ENCODE data around the gene IGF2BP1. TPM values are rescaled to one million over a fixed set of nuclear protein-coding genes. Genes with fewer than 3 reads are reported as not detected.

The IGF2BP1 gene
- total and polyA plus RNA-seq, 2 of the 8 experiments (the other 6 are each of a cell fraction or from before 2014, with no cell fraction given), result 41.6 to 513 TPM

- 87% methylated on average over 11 of the region's 11 CpGs; no CpG with 5 or more reads in 1 of the 2 experiments for WGBS, 2 experiments (ENCODE audit: extremely low coverage in 1 of 2, insufficient coverage in 1 of 2, insufficient read length in 1 of 2, insufficient replicate concordance in 2 of 2, low coverage in 1 of 2, low lambda C conversion rate in 2 of 2, missing lambda C conversion rate in 1 of 2)
- no peak overlapping the region for H3K27ac ChIP-seq (ENCODE audit: low read depth, low read length)
- peaks cover 57 to 99% (median 75%) of the 10 kb centered on the region in 4 experiments for H3K36me3 ChIP-seq (ENCODE audit: control insufficient read depth in 2 of 4, insufficient read depth in 4 of 4, low read length in 3 of 4)
- peaks cover 3% of the 10 kb centered on the region; the same call in 1 of the 2 replicates for H3K79me1 ChIP-seq (ENCODE audit: low read depth, low read length)
- H3K9me3 ChIP-seq (ENCODE audit: insufficient read depth in 2 of 2, low read depth in 1 of 2, low read length in 1 of 2), result no peaks in the 10 kb centered on the region
- no peak overlapping the region for H3K18ac ChIP-seq (ENCODE audit: extremely low read depth, low read length)
- no peak overlapping the region for H2BK15ac ChIP-seq (ENCODE audit: low read length)
- no peak for DNase-seq (ENCODE audit: low read depth in 1 of 2, low spot score in 2 of 2)
- H2AK5ac ChIP-seq (ENCODE audit: low read depth, low read length), result no peak overlapping the region
- no peaks in the 10 kb centered on the region for H3K79me2 ChIP-seq (ENCODE audit: control insufficient read depth in 1 of 2, insufficient read depth in 2 of 2, low read length in 2 of 2)
- ChIA-PET CTCF (ENCODE audit: partially characterized antibody) (interaction anchor here (0.6 kb wide), 1 partner anchor 95 kb away, joined by 3 read pairs; no protein-coding TSS in a partner anchor), POLR2A (ENCODE audit: partially characterized antibody) (no interaction called here)
- no peak overlapping the region for H3K23ac ChIP-seq (ENCODE audit: insufficient read length)
- H3K4me2 ChIP-seq (ENCODE audit: insufficient read depth in 1 of 2, low read depth in 2 of 2, low read length in 2 of 2), result no peak overlapping the region
- no peak overlapping the region for H4K91ac ChIP-seq (replicated peaks; ENCODE audit: insufficient read length, low read length)
- no peak overlapping the region for H2BK12ac ChIP-seq (ENCODE audit: low read depth, low read length)
- no peaks in the 10 kb centered on the region for H3K23me2 ChIP-seq (ENCODE audit: low read depth, low read length)
- H4K8ac ChIP-seq (ENCODE audit: extremely low read depth, insufficient read depth, low read length), result no peak overlapping the region
- H3K56ac ChIP-seq (replicated peaks; ENCODE audit: insufficient read length, low read depth, low read length), result no peak overlapping the region
- H3K9ac ChIP-seq (replicated peaks in 1 of 4; ENCODE audit: extremely low read depth in 1 of 4, low read depth in 3 of 4, low read length in 3 of 4), result no peak overlapping the region
- no peak overlapping the region for H3K14ac ChIP-seq (ENCODE audit: insufficient read length)
- no peak overlapping the region for H2AFZ ChIP-seq (ENCODE audit: low read length)
- no peak overlapping the region for H2BK20ac ChIP-seq (ENCODE audit: low read length)
- H4K5ac ChIP-seq (ENCODE audit: insufficient read length, low read depth, low read length), result no peak overlapping the region
- peaks cover 4 to 9% of the 10 kb centered on the region in 2 experiments for H4K20me1 ChIP-seq (replicated peaks in 1 of 2; ENCODE audit: control insufficient read depth in 1 of 2, insufficient read depth in 2 of 2, low read length in 2 of 2)
- H3K4me3 ChIP-seq (ENCODE audit: extremely low read depth in 1 of 4, insufficient read depth in 2 of 4, low read depth in 3 of 4, low read length in 4 of 4), result no peak overlapping the region
- H2BK120ac ChIP-seq (replicated peaks; ENCODE audit: low read depth, low read length), result no peak overlapping the region
- FAIRE-seq, result no peak
- no peaks in the 10 kb centered on the region for H3K27me3 ChIP-seq (replicated peaks in 1 of 4; ENCODE audit: control insufficient read depth in 3 of 4, extremely low read depth in 1 of 4, insufficient read depth in 3 of 4, low read length in 3 of 4)
- no peak overlapping the region for H3K4ac ChIP-seq (replicated peaks; ENCODE audit: insufficient read length, low read depth, low read length)
- peaks cover 7 to 14% (median 11%) of the 10 kb centered on the region in 4 experiments for H3K4me1 ChIP-seq (replicated peaks in 1 of 4; ENCODE audit: control insufficient read depth in 3 of 4, insufficient read depth in 4 of 4, low read length in 3 of 4)
- H2BK5ac ChIP-seq (ENCODE audit: low read depth, low read length), result no peak overlapping the region
- TF ChIP-seq POU5F1 (IDR thresholded peaks at IDR 0.05; ENCODE audit: low read depth, low read length) (no peak), EZH2 (IDR thresholded peaks at IDR 0.05; ENCODE audit: low read depth, low read length, severe bottlenecking) (no peak)
Observed at GRCh38 chr17:49049265-49049664, 52.1 kb downstream of the IGF2BP1 start.
